Stimulated activated CD8-positive, alpha-beta memory T cell treated with anti-CD3 and anti-CD28 coated beads, Interleukin-12 subunit alpha, Interleukin-12 subunit beta, amount 100 ng/mL, for 24 hours (primary cell): ENCODE results near the gene LMF1.

ENCODE experiments used
- DNase-seq: peaks from one replicate; pipeline ENCODE4 v3.0.0-alpha.2; 2020; ENCODE audit errors: extremely low read depth

The LMF1 gene

GRCh38 chr16:984736-985636 lies 14.2 kb upstream of the LMF1 start:
- DNase-seq: no peak

- no peak for DNase-seq
Measured at GRCh38 chr16:984121-984694, 13.4 kb upstream of the LMF1 start.

- DNase-seq: no peak
Measured at GRCh38 chr16:983044-984030, 12.6 kb upstream of the LMF1 start.

GRCh38 chr16:982145-983043 lies 11.6 kb upstream of the LMF1 start:
- no peak for DNase-seq

- DNase-seq: no peak
Measured at GRCh38 chr16:981695-982144, 10.9 kb upstream of the LMF1 start, which contains the start of gene SOX8. SOX8 (plus strand) TSS chr16:981770; CDS start chr16:981923, 153 bp downstream.

- no peak for DNase-seq
Measured at GRCh38 chr16:980595-980854, 9.7 kb upstream of the LMF1 start.

- no peak for DNase-seq
Measured at GRCh38 chr16:979859-980594, 9.2 kb upstream of the LMF1 start.

GRCh38 chr16:979147-979546 lies 8.4 kb upstream of the LMF1 start:
- DNase-seq: no peak

- no peak for DNase-seq
Measured at GRCh38 chr16:978403-978802, 7.6 kb upstream of the LMF1 start.

- no peak for DNase-seq
Measured at GRCh38 chr16:977896-978295, 7.1 kb upstream of the LMF1 start.

GRCh38 chr16:977081-977701 lies 6.4 kb upstream of the LMF1 start:
- DNase-seq: no peak

GRCh38 chr16:976389-976931 lies 5.7 kb upstream of the LMF1 start:
- no peak for DNase-seq

GRCh38 chr16:975291-975690 lies 4.5 kb upstream of the LMF1 start:
- no peak for DNase-seq

- no peak for DNase-seq
Measured at GRCh38 chr16:974611-975261, 4.0 kb upstream of the LMF1 start.

GRCh38 chr16:974001-974601 lies 3.3 kb upstream of the LMF1 start:
- DNase-seq: no peak

GRCh38 chr16:973366-973765 lies 2.6 kb upstream of the LMF1 start:
- DNase-seq: no peak

GRCh38 chr16:972316-973002 lies 1.7 kb upstream of the LMF1 start:
- DNase-seq: no peak

- DNase-seq: no peak
Measured at GRCh38 chr16:971981-972315, 1.2 kb upstream of the LMF1 start.

- DNase-seq: no peak
Measured at GRCh38 chr16:971582-971905, 760 bp upstream of the LMF1 start.
